ENCODE results near the gene EDIL3.

- TF ChIP-seq, protein P1, sequence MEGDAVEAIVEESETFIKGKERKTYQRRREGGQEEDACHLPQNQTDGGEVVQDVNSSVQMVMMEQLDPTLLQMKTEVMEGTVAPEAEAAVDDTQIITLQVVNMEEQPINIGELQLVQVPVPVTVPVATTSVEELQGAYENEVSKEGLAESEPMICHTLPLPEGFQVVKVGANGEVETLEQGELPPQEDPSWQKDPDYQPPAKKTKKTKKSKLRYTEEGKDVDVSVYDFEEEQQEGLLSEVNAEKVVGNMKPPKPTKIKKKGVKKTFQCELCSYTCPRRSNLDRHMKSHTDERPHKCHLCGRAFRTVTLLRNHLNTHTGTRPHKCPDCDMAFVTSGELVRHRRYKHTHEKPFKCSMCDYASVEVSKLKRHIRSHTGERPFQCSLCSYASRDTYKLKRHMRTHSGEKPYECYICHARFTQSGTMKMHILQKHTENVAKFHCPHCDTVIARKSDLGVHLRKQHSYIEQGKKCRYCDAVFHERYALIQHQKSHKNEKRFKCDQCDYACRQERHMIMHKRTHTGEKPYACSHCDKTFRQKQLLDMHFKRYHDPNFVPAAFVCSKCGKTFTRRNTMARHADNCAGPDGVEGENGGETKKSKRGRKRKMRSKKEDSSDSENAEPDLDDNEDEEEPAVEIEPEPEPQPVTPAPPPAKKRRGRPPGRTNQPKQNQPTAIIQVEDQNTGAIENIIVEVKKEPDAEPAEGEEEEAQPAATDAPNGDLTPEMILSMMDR (IDR thresholded peaks at IDR 0.05): no peak
- TF ChIP-seq POLR2AphosphoS5 (IDR thresholded peaks at IDR 0.05): no peak
- no peak for TF ChIP-seq POLR2A (IDR thresholded peaks at IDR 0.05)
These were observed 119.5 kb downstream of the EDIL3 start for GRCh38 chr5:84265130-84265529.

Measured in prostate gland (tissue), 2 donors.